ENCODE measurements around the gene KCNG2. TPM values are rescaled to one million over a fixed set of nuclear protein-coding genes. Genes with fewer than 3 reads are reported as not detected.

KCNG2 gene
- total and polyA plus RNA-seq, 2 of the 8 experiments (the other 6 are each of a cell fraction or from before 2014, with no cell fraction given), result 0.19 to 0.74 TPM

Other genes with a start within 250 kb of the KCNG2 start
- gene CTDP1, start 118.1 kb upstream of the KCNG2 start, total RNA-seq (2021; fragmentation: NEBNext Ultra II Directional; extraction: Animal tissue kit (Norgen Biotek cat#: 25700)), result 35.3 and 37.0 TPM in 2 replicates
- gene CTDP1, start 118.1 kb upstream of the KCNG2 start, polyA plus RNA-seq (2011; rRNA removed), result 16.6 and 25.3 TPM in 2 replicates
- 11.6 and 15.0 TPM in 2 replicates for gene SLC66A2, start 153.7 kb downstream of the KCNG2 start, total RNA-seq (2021; fragmentation: NEBNext Ultra II Directional; extraction: Animal tissue kit (Norgen Biotek cat#: 25700))
- gene SLC66A2, start 153.7 kb downstream of the KCNG2 start, polyA plus RNA-seq (2011; rRNA removed), result 18.9 and 27.7 TPM in 2 replicates
- 0.69 and 1.0 TPM in 2 replicates for gene HSBP1L1, start 166.7 kb downstream of the KCNG2 start, total RNA-seq (2021; fragmentation: NEBNext Ultra II Directional; extraction: Animal tissue kit (Norgen Biotek cat#: 25700))
- gene HSBP1L1, start 166.7 kb downstream of the KCNG2 start, polyA plus RNA-seq (2011; rRNA removed), result 1.3 and 1.4 TPM in 2 replicates
- 160 and 169 TPM in 2 replicates for gene TXNL4A, start 190.6 kb downstream of the KCNG2 start, total RNA-seq (2021; fragmentation: NEBNext Ultra II Directional; extraction: Animal tissue kit (Norgen Biotek cat#: 25700))
- 181 and 197 TPM in 2 replicates for gene TXNL4A, start 190.6 kb downstream of the KCNG2 start, polyA plus RNA-seq (2011; rRNA removed)
- gene RBFA, start 236.5 kb downstream of the KCNG2 start, total RNA-seq (2021; fragmentation: NEBNext Ultra II Directional; extraction: Animal tissue kit (Norgen Biotek cat#: 25700)), result 27.6 and 29.5 TPM in 2 replicates
- gene RBFA, start 236.5 kb downstream of the KCNG2 start, polyA plus RNA-seq (2011; rRNA removed), result 18.5 and 19.2 TPM in 2 replicates

Measured in H1 (cell line).